ENCODE data around the gene TJAP1. TPM values are rescaled to one million over a fixed set of nuclear protein-coding genes. Genes with fewer than 3 reads are reported as not detected.

Gene TJAP1
- total RNA-seq, 1 donor from 2014 or later, result 24.1 TPM

- intact Hi-C loops (cut with micrococcal nuclease), result no loop called here
- DNase-seq, result no peak
- no peak overlapping the region for H3K4me3 ChIP-seq
These were observed 39.7 kb upstream of the TJAP1 start for GRCh38 chr6:43437700-43438099.

GRCh38 chr6:43442935-43443334 lies 34.4 kb upstream of the TJAP1 start:
- intact Hi-C loops (cut with micrococcal nuclease), result no loop called here
- peaks cover 79% of the 10 kb centered on the region for H3K36me3 ChIP-seq
- no peak overlapping the region for H3K27ac ChIP-seq (replicated peaks)
- H3K27me3 ChIP-seq (ENCODE audit: low read depth), result no peaks in the 10 kb centered on the region
- no peaks in the 10 kb centered on the region for H3K9me3 ChIP-seq (replicated peaks)
- no peak for DNase-seq
- no peak overlapping the region for H3K4me3 ChIP-seq
- no peaks in the 10 kb centered on the region for H3K4me1 ChIP-seq
- TF ChIP-seq CTCF (IDR thresholded peaks at IDR 0.05; ENCODE audit: borderline replicate concordance), result no peak

More at GRCh38 chr6:43437700-43438099, 39.7 kb upstream of the TJAP1 start:
- Histone ChIP-seq H3K36me3 (peaks cover 41% of the 10 kb centered on the region), H3K4me1 (peaks cover 40% of the 10 kb centered on the region), H3K9me3 (replicated peaks) (no peaks in the 10 kb centered on the region), H3K27me3 (ENCODE audit: low read depth) (no peaks in the 10 kb centered on the region), H3K27ac (replicated peaks) (no peak overlapping the region)
- TF ChIP-seq CTCF (IDR thresholded peaks at IDR 0.05; ENCODE audit: borderline replicate concordance), result no peak

DNA sequence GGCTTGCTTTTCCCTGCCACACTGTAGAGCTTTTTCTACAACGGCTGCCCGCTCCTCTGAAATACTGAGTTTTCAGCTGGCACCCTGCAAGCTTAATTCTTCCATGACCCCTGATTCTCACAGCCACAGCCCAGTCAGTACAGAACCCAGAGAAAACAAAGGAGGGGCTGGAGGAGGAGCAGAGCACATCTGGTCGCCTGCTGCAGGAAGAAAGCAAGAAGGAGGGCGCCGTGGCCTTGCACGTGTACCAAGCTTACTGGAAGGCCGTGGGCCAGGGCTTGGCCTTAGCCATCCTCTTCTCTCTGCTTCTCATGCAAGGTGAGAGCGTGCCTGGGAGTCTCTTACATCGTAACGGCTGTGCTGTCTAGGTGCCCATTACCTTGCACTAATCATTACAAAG lies 33.3 kb upstream of the TJAP1 start:
- TF ChIP-seq CTCF (IDR thresholded peaks at IDR 0.05; ENCODE audit: borderline replicate concordance), result no peak
- no peaks in the 10 kb centered on the region for H3K4me1 ChIP-seq
- peaks cover 84% of the 10 kb centered on the region for H3K36me3 ChIP-seq
- no peak overlapping the region for H3K4me3 ChIP-seq
- no peak for DNase-seq
- H3K9me3 ChIP-seq (replicated peaks), result no peaks in the 10 kb centered on the region
- H3K27me3 ChIP-seq (ENCODE audit: low read depth), result no peaks in the 10 kb centered on the region
- no peak overlapping the region for H3K27ac ChIP-seq (replicated peaks)
- intact Hi-C loops (cut with micrococcal nuclease), result no loop called here

GRCh38 chr6:43444582-43444981 lies 32.8 kb upstream of the TJAP1 start:
- TF ChIP-seq CTCF (IDR thresholded peaks at IDR 0.05; ENCODE audit: borderline replicate concordance), result no peak
- H3K9me3 ChIP-seq (replicated peaks), result no peaks in the 10 kb centered on the region
- intact Hi-C loops (cut with micrococcal nuclease), result no loop called here
- H3K27ac ChIP-seq (replicated peaks), result no peak overlapping the region
- no peak overlapping the region for H3K4me3 ChIP-seq
- DNase-seq, result no peak
- no peaks in the 10 kb centered on the region for H3K27me3 ChIP-seq (ENCODE audit: low read depth)
- H3K36me3 ChIP-seq, result peaks cover 90% of the 10 kb centered on the region
- peaks cover 5% of the 10 kb centered on the region for H3K4me1 ChIP-seq

DNA sequence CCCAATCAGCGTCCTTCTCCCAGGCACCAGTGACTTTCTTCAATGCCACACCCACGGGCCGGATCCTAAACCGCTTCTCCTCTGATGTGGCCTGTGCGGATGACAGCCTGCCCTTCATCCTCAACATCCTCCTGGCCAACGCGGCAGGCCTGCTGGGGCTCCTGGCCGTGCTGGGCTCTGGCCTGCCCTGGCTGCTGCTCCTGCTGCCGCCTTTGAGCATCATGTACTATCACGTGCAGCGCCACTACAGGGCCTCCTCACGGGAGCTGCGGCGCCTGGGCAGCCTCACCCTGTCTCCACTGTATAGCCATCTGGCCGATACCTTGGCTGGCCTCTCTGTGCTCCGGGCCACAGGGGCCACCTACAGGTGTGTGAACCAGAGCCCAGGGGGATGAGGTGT lies 31.8 kb upstream of the TJAP1 start:
- no peaks in the 10 kb centered on the region for H3K27me3 ChIP-seq (ENCODE audit: low read depth)
- no peak overlapping the region for H3K27ac ChIP-seq (replicated peaks)
- peaks cover 8% of the 10 kb centered on the region for H3K4me1 ChIP-seq
- H3K36me3 ChIP-seq, result peaks cover 97% of the 10 kb centered on the region
- H3K4me3 ChIP-seq, result no peak overlapping the region
- H3K9me3 ChIP-seq (replicated peaks), result no peaks in the 10 kb centered on the region
- TF ChIP-seq CTCF (IDR thresholded peaks at IDR 0.05; ENCODE audit: borderline replicate concordance), result no peak
- intact Hi-C loops (cut with micrococcal nuclease), result no loop called here
- DNase-seq, result no peak

- no peak for TF ChIP-seq CTCF (IDR thresholded peaks at IDR 0.05; ENCODE audit: borderline replicate concordance)
- Histone ChIP-seq H3K27me3 (ENCODE audit: low read depth) (no peaks in the 10 kb centered on the region), H3K36me3 (peaks cover 86% of the 10 kb centered on the region)
These were observed 29.8 kb upstream of the TJAP1 start for GRCh38 chr6:43447604-43448003.

More at GRCh38 chr6:43447604-43448003, 29.8 kb upstream of the TJAP1 start:
- H3K4me1 ChIP-seq, result peaks cover 17% of the 10 kb centered on the region
- H3K9me3 ChIP-seq (replicated peaks), result no peaks in the 10 kb centered on the region
- no peak overlapping the region for H3K4me3 ChIP-seq
- DNase-seq, result no peak
- no peak overlapping the region for H3K27ac ChIP-seq (replicated peaks)
- intact Hi-C loops (cut with micrococcal nuclease), result no loop called here

Data from left ventricle myocardium inferior (tissue), 1 donor.